Measurements from ENCODE around the gene FGF10.

DNA sequence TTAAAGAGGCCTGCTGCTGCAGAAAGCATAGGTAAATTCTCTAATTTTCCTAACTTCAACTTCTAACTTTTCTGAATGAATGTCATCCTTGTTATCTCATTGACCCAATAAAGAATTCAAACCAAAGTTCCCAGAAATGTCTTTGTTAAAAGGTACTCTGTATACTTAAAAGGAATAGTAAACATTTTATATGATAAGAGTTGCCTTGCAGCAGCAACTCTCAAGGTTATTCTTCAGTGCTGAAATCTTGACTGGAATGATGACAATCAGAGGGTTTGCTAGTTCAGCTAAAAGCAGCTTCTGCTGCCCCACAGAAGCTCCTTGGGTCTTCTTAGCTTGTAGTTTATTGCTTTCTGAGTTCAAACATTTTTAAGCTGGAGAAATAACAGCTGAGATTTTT, 28.3 kb downstream of the FGF10 start:
- TF ChIP-seq, protein P1, sequence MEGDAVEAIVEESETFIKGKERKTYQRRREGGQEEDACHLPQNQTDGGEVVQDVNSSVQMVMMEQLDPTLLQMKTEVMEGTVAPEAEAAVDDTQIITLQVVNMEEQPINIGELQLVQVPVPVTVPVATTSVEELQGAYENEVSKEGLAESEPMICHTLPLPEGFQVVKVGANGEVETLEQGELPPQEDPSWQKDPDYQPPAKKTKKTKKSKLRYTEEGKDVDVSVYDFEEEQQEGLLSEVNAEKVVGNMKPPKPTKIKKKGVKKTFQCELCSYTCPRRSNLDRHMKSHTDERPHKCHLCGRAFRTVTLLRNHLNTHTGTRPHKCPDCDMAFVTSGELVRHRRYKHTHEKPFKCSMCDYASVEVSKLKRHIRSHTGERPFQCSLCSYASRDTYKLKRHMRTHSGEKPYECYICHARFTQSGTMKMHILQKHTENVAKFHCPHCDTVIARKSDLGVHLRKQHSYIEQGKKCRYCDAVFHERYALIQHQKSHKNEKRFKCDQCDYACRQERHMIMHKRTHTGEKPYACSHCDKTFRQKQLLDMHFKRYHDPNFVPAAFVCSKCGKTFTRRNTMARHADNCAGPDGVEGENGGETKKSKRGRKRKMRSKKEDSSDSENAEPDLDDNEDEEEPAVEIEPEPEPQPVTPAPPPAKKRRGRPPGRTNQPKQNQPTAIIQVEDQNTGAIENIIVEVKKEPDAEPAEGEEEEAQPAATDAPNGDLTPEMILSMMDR (conservative IDR thresholded peaks at IDR 0.05; ENCODE audit: low read depth, low read length): no peak
- TF ChIP-seq EZH2 (IDR thresholded peaks at IDR 0.05; ENCODE audit: borderline replicate concordance, low read depth, low read length, poor library complexity, severe bottlenecking): no peak

Measured in A673 (cell line).